WTC11 (cell line): ENCODE data around the gene PSKH1. TPM values are rescaled to one million over a fixed set of nuclear protein-coding genes. Genes with fewer than 3 reads are reported as not detected.
A peak's percentile ranks its signal among the peaks of the same experiment; 100 is the strongest.

Experiments
- ATAC-seq: fragments of 200-7000 bp; cut with Tn5 transposase; 2 replicates; pipeline ENCODE4 v1.10.0; 2021; ENCODE audit warnings: mild to moderate bottlenecking, moderate library complexity
- CTCF ChIA-PET: fragments of 300-600 bp; sonication (Branson Sonifier 250); formaldehyde crosslinking; loops from one replicate; lab custom pipeline; 2021; ENCODE audit warnings: antibody characterized with exemption; lab: Charles Lee
- POLR2A ChIA-PET: fragments of 350-600 bp; sonication (Branson Sonifier 250); formaldehyde crosslinking; loops from one replicate; lab custom pipeline; 2021; ENCODE audit warnings: antibody characterized with exemption; lab: Charles Lee
- DNase-seq: peaks from one replicate; pipeline ENCODE4 v3.0.0; 2021; ENCODE audit warnings: low spot score
- H3K27ac Mint-ChIP-seq: 2 replicates; pipeline ENCODE4 v1.8.0; 2021; ENCODE audit warnings: mixed read lengths
- H3K27me3 Mint-ChIP-seq: 2 replicates; pipeline ENCODE4 v1.8.0; 2021; ENCODE audit warnings: low read depth, mild to moderate bottlenecking, moderate library complexity, mixed read lengths
- H3K36me3 Mint-ChIP-seq: 2 replicates; pipeline ENCODE4 v1.8.0; 2021; ENCODE audit warnings: mixed read lengths
- H3K4me1 Mint-ChIP-seq: 2 replicates; pipeline ENCODE4 v1.8.0; 2022; ENCODE audit warnings: mixed read lengths
- H3K4me3 Mint-ChIP-seq: 2 replicates; pipeline ENCODE4 v1.8.0; 2021; ENCODE audit warnings: mild to moderate bottlenecking, moderate library complexity, mixed read lengths
- H3K9me3 Mint-ChIP-seq: 2 replicates; pipeline ENCODE4 v1.8.0; 2021; ENCODE audit warnings: mixed read lengths
- GABPB1 ChIP-seq: sonication (generic); formaldehyde crosslinking; IDR thresholded peaks from 2 replicates; pipeline ENCODE4 v1.8.1; 2023; ENCODE audit warnings: mild to moderate bottlenecking, missing genetic modification reagents
- IRF2 ChIP-seq: sonication (generic); formaldehyde crosslinking; IDR thresholded peaks from 2 replicates; pipeline ENCODE4 v1.8.0; 2022; ENCODE audit warnings: low read depth, missing genetic modification reagents, borderline replicate concordance
- JAZF1 ChIP-seq: fragments of 250-450 bp; sonication (Bioruptor Pico); IDR thresholded peaks from 2 replicates; pipeline ENCODE4 v1.9.0; 2021; ENCODE audit warnings: moderate library complexity, mild to moderate bottlenecking, inconsistent platforms
- JUN ChIP-seq: sonication (generic); formaldehyde crosslinking; IDR thresholded peaks from 2 replicates; pipeline ENCODE4 v1.8.0; 2023; ENCODE audit warnings: mild to moderate bottlenecking, missing genetic modification reagents
- NFYB ChIP-seq: sonication (generic); formaldehyde crosslinking; conservative IDR thresholded peaks from 2 replicates; pipeline ENCODE4 v1.8.0; 2022; ENCODE audit warnings: low read depth, missing genetic modification reagents
- OVOL2 ChIP-seq: fragments of 250-450 bp; sonication (Bioruptor Pico); IDR thresholded peaks from 2 replicates; pipeline ENCODE4 v1.9.0; 2021; ENCODE audit warnings: mild to moderate bottlenecking, borderline replicate concordance
- SOX15 ChIP-seq: fragments of 250-450 bp; sonication (Bioruptor Pico); IDR thresholded peaks from 2 replicates; pipeline ENCODE4 v1.9.0; 2021; ENCODE audit warnings: mild to moderate bottlenecking
- ZNF219 ChIP-seq: sonication (generic); formaldehyde crosslinking; IDR thresholded peaks from 2 replicates; pipeline ENCODE4 v1.8.0; 2023; ENCODE audit warnings: missing genetic modification reagents, mild to moderate bottlenecking, borderline replicate concordance
- ZNF232 ChIP-seq: sonication (generic); formaldehyde crosslinking; IDR thresholded peaks from 2 replicates; pipeline ENCODE4 v1.8.0; 2022; ENCODE audit warnings: mild to moderate bottlenecking, missing genetic modification reagents
- ZNF317 ChIP-seq: sonication (generic); formaldehyde crosslinking; IDR thresholded peaks from 2 replicates; pipeline ENCODE4 v1.8.1; 2023; ENCODE audit warnings: low read depth, mild to moderate bottlenecking, moderate library complexity, missing genetic modification reagents, borderline replicate concordance
- ZNF396 ChIP-seq: fragments of 250-450 bp; sonication (Bioruptor Pico); IDR thresholded peaks from 2 replicates; pipeline ENCODE4 v1.8.0; 2021; ENCODE audit warnings: mild to moderate bottlenecking, moderate library complexity, borderline replicate concordance
- ZNF416 ChIP-seq: fragments of 250-450 bp; sonication (Bioruptor Pico); IDR thresholded peaks from 2 replicates; pipeline ENCODE4 v1.9.0; 2021; ENCODE audit warnings: mild to moderate bottlenecking, inconsistent platforms
- ZNF423 ChIP-seq: fragments of 250-450 bp; sonication (Bioruptor Pico); IDR thresholded peaks from 2 replicates; pipeline ENCODE4 v2.1.2; 2022; ENCODE audit warnings: mild to moderate bottlenecking, moderate library complexity
- total RNA-seq: library from RNA; stranded (reverse); gene quantifications from 3 replicates; pipeline ENCODE4 v1.2.3, GENCODE V29; 2021
- TF ChIP-seq, protein P1 (sequence below): fragments of 250-450 bp; sonication (Bioruptor Pico); IDR thresholded peaks from 2 replicates; pipeline ENCODE4 v1.8.0; 2021; ENCODE audit warnings: mild to moderate bottlenecking
- TF ChIP-seq, protein P2 (sequence below): fragments of 250-450 bp; sonication (Bioruptor Pico); IDR thresholded peaks from 2 replicates; pipeline ENCODE4 v1.9.0; 2021; ENCODE audit warnings: mild to moderate bottlenecking, borderline replicate concordance
- TF ChIP-seq, protein P3 (sequence below): sonication (generic); formaldehyde crosslinking; IDR thresholded peaks from 2 replicates; pipeline ENCODE4 v1.8.1; 2023; ENCODE audit warnings: mild to moderate bottlenecking, missing genetic modification reagents
- TF ChIP-seq, protein P4 (sequence below): sonication (generic); formaldehyde crosslinking; IDR thresholded peaks from 2 replicates; pipeline ENCODE4 v1.8.0; 2022; ENCODE audit warnings: missing genetic modification reagents
- TF ChIP-seq, protein P5 (sequence below): sonication (generic); formaldehyde crosslinking; conservative IDR thresholded peaks from 2 replicates; pipeline ENCODE4 v1.8.1; 2022; ENCODE audit warnings: mild to moderate bottlenecking, missing genetic modification reagents

The PSKH1 gene
- total RNA-seq, 1 experiment from 2014 or later, result 32.6 TPM

DNA sequence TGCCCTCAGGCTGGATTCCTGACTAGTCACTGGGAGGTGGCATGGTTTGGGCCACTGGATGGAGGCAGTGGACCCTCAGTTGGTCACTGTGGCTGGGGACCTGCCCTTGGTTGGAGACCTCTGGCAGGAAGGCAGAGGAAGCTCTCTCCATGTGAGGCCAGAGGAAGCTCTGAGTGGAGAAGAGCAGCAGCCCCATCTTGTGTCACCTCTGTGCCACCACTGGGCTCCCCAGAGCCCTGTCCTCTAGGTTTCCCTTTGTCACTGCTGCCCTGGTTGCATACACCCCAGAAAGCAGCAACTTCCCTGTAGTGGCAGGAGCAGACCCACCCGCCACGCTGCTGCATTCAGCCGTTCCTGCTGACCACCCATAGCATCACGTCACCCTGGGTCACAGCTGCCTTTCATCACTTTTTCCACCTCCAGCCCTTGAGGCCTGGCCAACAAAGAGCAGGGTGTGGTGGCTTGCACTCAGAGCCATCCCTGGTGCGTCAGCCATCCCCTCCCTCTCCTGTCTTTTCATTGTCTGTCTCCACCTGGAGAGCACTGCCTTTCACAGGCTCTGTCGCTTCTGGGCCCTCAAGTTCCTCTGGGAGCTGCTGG, 26.7 kb downstream of the PSKH1 start (continued):
- TF ChIP-seq, protein P1, sequence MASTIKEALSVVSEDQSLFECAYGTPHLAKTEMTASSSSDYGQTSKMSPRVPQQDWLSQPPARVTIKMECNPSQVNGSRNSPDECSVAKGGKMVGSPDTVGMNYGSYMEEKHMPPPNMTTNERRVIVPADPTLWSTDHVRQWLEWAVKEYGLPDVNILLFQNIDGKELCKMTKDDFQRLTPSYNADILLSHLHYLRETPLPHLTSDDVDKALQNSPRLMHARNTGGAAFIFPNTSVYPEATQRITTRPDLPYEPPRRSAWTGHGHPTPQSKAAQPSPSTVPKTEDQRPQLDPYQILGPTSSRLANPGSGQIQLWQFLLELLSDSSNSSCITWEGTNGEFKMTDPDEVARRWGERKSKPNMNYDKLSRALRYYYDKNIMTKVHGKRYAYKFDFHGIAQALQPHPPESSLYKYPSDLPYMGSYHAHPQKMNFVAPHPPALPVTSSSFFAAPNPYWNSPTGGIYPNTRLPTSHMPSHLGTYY (CRISPR knock-in tag), result no peak

DNA sequence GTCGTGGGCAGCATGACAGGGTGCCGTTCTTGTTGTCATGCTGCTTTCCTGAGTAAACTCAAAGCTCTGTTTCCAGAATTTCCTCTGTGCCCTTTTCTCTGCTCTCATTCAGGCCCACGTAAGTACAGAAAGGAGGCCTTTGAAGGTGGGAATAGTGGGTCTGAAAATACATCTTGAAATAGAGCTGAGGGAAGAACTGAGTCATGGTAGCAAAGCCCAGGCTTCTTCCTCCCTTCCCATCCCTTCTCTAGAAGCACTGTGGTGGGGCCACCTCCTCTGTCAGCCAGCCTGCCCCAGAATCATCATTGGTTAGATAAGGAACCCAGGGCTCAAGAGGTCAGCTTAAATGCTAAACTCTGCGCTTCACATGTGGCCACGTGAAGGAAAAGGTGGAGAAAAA, 29.2 kb downstream of the PSKH1 start:
- H3K9me3 Mint-ChIP-seq, result no peaks in the 10 kb centered on the region
- peaks cover 28% of the 10 kb centered on the region for H3K4me1 Mint-ChIP-seq
- TF ChIP-seq JAZF1 (CRISPR knock-in tag), result no peak
- no peak for TF ChIP-seq GABPB1 (CRISPR knock-in tag)
- no peak for TF ChIP-seq ZNF219 (CRISPR knock-in tag)
- TF ChIP-seq, protein P2, sequence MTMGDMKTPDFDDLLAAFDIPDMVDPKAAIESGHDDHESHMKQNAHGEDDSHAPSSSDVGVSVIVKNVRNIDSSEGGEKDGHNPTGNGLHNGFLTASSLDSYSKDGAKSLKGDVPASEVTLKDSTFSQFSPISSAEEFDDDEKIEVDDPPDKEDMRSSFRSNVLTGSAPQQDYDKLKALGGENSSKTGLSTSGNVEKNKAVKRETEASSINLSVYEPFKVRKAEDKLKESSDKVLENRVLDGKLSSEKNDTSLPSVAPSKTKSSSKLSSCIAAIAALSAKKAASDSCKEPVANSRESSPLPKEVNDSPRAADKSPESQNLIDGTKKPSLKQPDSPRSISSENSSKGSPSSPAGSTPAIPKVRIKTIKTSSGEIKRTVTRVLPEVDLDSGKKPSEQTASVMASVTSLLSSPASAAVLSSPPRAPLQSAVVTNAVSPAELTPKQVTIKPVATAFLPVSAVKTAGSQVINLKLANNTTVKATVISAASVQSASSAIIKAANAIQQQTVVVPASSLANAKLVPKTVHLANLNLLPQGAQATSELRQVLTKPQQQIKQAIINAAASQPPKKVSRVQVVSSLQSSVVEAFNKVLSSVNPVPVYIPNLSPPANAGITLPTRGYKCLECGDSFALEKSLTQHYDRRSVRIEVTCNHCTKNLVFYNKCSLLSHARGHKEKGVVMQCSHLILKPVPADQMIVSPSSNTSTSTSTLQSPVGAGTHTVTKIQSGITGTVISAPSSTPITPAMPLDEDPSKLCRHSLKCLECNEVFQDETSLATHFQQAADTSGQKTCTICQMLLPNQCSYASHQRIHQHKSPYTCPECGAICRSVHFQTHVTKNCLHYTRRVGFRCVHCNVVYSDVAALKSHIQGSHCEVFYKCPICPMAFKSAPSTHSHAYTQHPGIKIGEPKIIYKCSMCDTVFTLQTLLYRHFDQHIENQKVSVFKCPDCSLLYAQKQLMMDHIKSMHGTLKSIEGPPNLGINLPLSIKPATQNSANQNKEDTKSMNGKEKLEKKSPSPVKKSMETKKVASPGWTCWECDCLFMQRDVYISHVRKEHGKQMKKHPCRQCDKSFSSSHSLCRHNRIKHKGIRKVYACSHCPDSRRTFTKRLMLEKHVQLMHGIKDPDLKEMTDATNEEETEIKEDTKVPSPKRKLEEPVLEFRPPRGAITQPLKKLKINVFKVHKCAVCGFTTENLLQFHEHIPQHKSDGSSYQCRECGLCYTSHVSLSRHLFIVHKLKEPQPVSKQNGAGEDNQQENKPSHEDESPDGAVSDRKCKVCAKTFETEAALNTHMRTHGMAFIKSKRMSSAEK (CRISPR knock-in tag), result no peak
- no peak for TF ChIP-seq ZNF232
- no peak for TF ChIP-seq JUN
- no peak for TF ChIP-seq ZNF396
- TF ChIP-seq, protein P3, sequence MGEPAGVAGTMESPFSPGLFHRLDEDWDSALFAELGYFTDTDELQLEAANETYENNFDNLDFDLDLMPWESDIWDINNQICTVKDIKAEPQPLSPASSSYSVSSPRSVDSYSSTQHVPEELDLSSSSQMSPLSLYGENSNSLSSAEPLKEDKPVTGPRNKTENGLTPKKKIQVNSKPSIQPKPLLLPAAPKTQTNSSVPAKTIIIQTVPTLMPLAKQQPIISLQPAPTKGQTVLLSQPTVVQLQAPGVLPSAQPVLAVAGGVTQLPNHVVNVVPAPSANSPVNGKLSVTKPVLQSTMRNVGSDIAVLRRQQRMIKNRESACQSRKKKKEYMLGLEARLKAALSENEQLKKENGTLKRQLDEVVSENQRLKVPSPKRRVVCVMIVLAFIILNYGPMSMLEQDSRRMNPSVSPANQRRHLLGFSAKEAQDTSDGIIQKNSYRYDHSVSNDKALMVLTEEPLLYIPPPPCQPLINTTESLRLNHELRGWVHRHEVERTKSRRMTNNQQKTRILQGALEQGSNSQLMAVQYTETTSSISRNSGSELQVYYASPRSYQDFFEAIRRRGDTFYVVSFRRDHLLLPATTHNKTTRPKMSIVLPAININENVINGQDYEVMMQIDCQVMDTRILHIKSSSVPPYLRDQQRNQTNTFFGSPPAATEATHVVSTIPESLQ, result no peak
- TF ChIP-seq, protein P4, sequence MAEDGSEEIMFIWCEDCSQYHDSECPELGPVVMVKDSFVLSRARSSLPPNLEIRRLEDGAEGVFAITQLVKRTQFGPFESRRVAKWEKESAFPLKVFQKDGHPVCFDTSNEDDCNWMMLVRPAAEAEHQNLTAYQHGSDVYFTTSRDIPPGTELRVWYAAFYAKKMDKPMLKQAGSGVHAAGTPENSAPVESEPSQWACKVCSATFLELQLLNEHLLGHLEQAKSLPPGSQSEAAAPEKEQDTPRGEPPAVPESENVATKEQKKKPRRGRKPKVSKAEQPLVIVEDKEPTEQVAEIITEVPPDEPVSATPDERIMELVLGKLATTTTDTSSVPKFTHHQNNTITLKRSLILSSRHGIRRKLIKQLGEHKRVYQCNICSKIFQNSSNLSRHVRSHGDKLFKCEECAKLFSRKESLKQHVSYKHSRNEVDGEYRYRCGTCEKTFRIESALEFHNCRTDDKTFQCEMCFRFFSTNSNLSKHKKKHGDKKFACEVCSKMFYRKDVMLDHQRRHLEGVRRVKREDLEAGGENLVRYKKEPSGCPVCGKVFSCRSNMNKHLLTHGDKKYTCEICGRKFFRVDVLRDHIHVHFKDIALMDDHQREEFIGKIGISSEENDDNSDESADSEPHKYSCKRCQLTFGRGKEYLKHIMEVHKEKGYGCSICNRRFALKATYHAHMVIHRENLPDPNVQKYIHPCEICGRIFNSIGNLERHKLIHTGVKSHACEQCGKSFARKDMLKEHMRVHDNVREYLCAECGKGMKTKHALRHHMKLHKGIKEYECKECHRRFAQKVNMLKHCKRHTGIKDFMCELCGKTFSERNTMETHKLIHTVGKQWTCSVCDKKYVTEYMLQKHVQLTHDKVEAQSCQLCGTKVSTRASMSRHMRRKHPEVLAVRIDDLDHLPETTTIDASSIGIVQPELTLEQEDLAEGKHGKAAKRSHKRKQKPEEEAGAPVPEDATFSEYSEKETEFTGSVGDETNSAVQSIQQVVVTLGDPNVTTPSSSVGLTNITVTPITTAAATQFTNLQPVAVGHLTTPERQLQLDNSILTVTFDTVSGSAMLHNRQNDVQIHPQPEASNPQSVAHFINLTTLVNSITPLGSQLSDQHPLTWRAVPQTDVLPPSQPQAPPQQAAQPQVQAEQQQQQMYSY (CRISPR knock-in tag), result no peak
- ChIA-PET CTCF (interaction anchor here (0.7 to 1.8 kb wide), 5 partner anchors 19 to 259 kb away, joined by 3 to 12 read pairs (median 4); no protein-coding TSS in a partner anchor), POLR2A (no interaction called here)
- H3K4me3 Mint-ChIP-seq, result no peak overlapping the region
- H3K36me3 Mint-ChIP-seq, result no peaks in the 10 kb centered on the region; the same call in 1 of the 2 replicates
- no peaks in the 10 kb centered on the region; the same call in 1 of the 2 replicates for H3K27me3 Mint-ChIP-seq
- ATAC-seq, result no peak
- peak overlapping the region; percentile 11 for H3K27ac Mint-ChIP-seq
- no peak for DNase-seq

DNA sequence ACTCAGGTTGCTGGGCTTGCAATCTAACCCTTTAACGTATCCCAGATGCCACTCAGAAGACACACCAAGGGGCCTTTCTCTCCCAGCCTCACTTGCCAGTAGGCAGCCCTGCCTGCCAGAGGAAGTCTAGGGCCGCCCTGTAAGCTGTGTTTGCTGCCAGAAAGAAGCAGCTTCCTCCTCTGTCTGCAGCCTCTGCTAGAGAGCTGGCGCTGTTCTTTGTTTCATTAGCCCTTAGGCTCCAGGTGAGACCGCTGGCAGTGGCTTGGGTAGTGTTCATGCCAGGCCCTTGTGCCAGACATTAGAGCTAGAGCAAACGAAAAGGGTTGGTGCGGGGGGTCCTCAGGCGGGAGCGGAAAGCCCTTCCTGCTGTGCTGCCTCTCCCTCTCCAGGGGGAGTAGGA, 29.7 kb downstream of the PSKH1 start:
- no peak for DNase-seq
- H3K4me1 Mint-ChIP-seq, result peaks cover 23% of the 10 kb centered on the region
- no peak overlapping the region for H3K27ac Mint-ChIP-seq
- ATAC-seq, result no peak; the same call in 1 of the 2 replicates
- TF ChIP-seq, protein P5, sequence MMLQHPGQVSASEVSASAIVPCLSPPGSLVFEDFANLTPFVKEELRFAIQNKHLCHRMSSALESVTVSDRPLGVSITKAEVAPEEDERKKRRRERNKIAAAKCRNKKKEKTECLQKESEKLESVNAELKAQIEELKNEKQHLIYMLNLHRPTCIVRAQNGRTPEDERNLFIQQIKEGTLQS (CRISPR knock-in tag), result no peak
- TF ChIP-seq ZNF423 (CRISPR knock-in tag) (no peak), SOX15 (no peak), ZNF416 (CRISPR knock-in tag) (no peak), NFYB (CRISPR knock-in tag) (no peak), ZNF317 (CRISPR knock-in tag) (no peak), GABPB1 (CRISPR knock-in tag) (no peak), OVOL2 (CRISPR knock-in tag) (no peak), IRF2 (CRISPR knock-in tag) (no peak)
- H3K4me3 Mint-ChIP-seq, result no peak overlapping the region
- no peaks in the 10 kb centered on the region for H3K9me3 Mint-ChIP-seq
- ChIA-PET CTCF (interaction anchor here (0.6 to 1.8 kb wide), 6 partner anchors 13 to 289 kb away, joined by 3 to 12 read pairs (median 4); no protein-coding TSS in a partner anchor), POLR2A (no interaction called here)
- no peaks in the 10 kb centered on the region; the same call in 1 of the 2 replicates for H3K27me3 Mint-ChIP-seq
- no peaks in the 10 kb centered on the region; the same call in 1 of the 2 replicates for H3K36me3 Mint-ChIP-seq
